Effector CD4-positive, alpha-beta T cell (primary cell): ENCODE measurements around the gene OR1M1.

Experiments
- DNase-seq: peaks from one replicate; pipeline ENCODE4 v3.0.0-alpha.2; 2020

Gene OR1M1

DNA sequence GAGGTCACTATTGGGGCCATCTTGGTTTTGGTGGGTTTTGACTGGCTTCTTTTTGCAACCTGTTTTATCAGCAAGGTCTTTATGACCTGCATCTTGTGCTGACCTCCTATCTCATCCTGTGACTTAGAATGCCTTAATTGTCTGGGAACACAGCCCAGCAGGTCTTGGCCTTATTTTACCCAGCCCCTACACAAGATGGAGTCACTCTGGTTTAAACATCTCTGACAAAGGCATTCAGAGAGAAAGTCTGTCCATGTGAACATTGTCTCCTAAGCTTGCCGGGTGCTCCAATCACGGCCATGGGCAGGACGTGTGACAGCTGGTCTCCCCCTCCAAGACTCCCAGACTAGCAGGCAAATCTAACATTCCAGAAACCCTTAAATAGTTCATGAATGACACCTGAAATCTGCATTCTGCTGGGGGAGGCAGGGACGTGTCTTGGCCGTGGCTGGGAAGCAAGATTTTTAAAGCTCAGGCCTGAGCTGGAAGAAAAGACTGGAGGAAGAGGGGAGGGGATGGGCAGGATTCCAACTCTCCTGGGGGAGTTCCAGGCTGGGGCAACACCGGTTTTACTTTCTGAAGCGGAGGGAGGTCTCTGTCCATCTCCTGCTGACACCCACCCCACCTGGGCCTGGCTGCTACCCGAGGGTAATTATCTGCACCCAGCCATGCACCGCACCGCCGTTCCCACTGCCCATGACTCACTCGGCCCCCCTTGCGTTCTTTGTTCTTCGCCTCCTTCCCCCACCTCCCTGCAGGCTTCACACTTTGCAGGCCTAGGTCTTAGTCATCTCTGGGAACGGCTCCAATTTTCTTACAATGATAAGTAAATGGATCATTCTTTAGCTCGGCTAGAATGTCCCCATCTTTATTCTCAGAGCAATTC, 11.6 kb upstream of the OR1M1 start:
- DNase-seq = no peak

DNA sequence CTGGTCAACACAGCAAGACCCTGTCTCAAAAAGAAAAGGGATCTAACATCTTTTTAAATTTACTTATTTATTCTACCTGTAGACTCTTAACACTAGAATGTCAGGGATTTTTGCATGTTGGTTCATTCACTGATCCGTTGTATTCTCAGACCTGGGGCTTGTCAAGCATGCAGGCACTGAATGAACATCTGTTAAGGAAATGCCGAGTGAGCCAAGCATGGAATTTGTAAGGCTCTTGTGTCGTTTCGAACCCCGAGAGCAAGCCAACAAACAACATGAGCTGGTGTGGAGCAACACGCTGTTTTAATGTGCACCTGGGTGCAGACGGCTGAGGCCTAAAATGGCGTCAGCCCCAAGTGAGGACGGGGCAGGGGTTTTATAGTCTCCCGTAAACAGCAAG, 10.0 kb upstream of the OR1M1 start:
- DNase-seq = no peak

DNA sequence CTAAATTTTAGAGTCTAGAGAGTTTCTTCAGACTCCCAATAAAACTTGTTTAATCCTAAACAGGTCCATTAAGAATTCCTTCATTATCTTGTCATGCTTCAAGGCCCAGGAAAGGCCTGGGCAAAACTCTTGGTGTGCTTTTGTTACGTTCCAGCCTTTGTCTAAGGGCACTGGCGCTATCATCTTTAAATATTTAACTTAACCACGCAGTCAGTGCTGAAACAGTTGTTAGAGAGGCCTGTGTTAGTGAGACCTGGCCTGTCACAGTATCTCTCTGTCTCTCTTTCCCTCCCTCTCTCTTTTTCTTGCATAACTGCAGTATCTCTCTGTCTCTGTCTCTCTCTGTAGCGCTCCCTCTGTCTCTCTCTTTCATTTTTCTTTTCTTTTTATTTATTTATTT, 8.2 kb upstream of the OR1M1 start:
- no peak for DNase-seq

DNA sequence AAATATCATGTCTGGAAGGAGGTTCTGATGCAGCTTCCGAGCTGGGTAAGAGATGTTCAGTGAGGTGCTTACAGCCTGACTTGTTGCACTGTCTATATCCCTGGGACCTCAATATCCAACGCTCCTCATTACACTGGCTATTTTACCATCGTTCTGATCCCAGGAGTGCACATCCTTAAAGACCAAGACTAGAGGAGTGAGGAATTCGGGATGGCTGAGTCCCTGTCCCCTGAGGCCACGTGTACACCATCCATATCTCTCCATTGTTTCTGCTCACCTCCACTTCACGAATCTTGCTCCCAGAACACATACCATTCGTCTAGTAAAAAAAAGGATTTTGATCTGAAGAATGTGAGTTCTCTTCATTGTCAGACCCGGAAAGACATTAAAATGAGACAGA, 20.5 kb downstream of the OR1M1 start, which contains the start of gene OR7G2:
TSS of gene OR7G2 (minus strand) at position 101 of the 400 bp plus-strand sequence. CDS start 4,232 bp downstream, outside the sequence.
- no peak for DNase-seq

DNA sequence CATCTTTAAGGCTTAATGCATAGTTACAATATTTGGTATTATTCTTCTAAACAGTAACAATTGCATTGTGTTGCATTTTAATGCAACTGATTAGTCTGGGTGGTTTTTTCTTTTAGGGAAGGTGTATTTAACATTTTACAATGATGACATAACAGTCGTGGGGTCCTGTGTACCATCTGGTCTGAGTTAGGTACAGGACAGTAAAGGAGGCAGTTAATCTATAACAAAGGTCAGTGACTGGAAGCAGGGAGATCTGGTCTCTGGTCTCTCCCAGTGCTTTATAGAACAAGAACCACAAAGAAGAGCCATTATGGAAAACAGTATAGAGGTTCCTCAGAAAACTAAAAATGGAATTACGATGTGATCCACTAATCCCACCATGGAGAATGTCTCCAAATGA, 23.1 kb downstream of the OR1M1 start:
- no peak for DNase-seq

DNA sequence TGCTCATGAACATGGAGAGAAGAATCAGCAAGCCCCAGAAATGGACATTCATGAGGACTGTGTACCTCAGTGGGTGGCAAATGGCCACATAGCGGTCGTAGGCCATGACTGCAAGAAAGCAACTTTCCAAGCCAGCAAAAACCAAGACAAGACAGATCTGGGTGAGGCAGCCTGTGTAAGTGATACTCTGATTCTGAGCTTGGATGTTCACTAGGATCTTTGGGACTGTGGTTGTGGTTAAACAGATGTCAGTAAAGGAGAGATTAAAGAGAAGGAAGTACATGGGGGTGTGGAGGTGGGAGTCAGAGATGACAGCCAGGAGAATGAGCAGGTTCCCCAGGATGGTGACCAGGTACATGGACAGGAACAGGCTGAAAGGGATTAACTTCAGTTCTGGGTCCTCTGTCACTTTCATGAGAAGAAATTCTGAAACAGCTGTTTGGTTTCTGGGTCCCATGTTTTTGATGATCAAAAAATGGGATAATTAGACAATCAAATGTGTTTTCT, 28.5 kb downstream of the OR1M1 start, which contains the start of gene OR7G1:
TSS of gene OR7G1 (minus strand) at position 457 of the 507 bp plus-strand sequence. CDS start at position 457, 0 bp downstream.
- DNase-seq = no peak

DNA sequence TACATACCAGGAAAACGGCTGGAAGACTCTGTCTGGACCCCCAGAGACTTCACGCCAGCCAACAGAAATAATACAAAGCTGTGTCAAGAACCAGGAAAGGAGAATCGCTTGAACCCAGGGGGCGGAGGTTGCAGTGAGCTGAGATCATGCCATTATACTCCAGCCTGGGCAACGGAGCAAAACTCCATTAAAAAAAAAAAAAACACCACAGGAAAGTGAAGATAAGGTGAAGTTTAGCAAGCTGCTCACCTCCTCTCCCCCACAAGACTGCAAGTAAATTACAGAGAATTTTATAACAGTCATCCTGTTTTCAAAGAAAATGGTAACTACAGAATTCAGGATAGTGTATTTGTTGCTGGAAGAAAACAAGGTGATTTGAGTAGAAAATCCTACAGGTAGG, 29.7 kb downstream of the OR1M1 start:
- no peak for DNase-seq

DNA sequence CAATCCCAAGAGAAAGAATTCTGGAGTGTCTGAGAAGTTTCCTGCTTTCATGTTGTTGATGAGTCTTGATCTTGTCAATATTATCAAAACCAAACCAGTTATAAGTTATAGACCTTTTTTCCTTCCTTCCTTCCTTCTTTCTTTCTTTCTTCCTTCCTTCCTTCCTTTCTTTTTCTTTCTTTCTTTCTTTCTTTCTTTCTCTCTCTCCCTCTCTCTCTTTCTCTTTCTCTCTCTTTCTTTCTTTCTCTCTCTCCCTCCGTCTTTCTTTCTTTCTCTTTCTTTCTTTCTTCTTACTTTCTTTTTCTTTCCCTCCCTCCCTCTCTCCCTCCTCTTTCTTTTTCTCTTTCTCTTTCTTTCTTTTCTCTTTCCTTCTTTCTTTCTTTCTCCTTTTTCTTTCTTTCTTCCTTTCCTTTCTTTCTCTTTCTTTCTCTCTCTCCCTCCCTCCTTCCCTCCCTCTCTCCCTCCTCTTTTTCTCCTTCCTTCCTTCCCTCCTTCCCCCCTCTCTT, 40.1 kb downstream of the OR1M1 start, which contains the start of gene OR7G3:
TSS of gene OR7G3 (minus strand) at position 51 of the 506 bp plus-strand sequence. CDS start at position 51, 0 bp downstream.
- DNase-seq = no peak

DNA sequence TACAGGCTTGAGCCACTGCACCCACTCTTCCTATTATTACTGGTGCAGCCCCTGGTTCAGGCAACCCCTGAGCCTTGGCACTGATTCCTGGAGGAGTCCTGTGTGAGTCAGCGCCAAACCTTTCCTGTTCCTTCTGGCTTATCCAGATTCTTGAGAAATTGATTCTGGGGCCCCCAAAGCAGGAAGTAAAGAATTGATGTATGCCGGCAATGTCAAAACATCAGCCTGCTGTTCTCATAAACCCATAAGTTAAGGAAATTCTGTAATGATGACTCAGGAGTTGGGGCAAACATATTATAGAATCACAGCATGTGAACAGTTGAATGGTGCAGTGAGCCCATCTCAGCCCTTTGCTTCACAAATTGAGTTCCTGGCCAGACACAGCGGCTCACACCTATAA, 41.3 kb downstream of the OR1M1 start:
- no peak for DNase-seq

DNA sequence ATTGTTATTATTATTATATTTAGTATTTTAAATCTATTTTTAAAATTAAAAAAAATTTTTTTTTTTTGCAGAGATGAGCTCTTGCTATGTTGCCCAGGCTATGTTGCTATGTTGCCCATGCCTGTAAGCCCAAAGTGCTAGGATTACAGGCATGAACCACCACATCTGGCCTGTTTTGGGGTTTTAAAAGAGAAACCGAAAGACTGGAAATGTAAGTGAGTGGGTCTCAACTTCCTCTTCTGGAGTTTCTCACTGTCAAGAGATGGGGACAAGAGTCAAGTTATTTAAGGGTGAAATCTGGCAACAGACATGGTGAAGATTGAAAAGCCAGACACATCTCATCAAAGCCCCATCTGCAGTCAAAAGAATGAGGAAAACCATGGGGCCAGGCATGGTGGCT, 44.1 kb downstream of the OR1M1 start:
- DNase-seq = no peak

DNA sequence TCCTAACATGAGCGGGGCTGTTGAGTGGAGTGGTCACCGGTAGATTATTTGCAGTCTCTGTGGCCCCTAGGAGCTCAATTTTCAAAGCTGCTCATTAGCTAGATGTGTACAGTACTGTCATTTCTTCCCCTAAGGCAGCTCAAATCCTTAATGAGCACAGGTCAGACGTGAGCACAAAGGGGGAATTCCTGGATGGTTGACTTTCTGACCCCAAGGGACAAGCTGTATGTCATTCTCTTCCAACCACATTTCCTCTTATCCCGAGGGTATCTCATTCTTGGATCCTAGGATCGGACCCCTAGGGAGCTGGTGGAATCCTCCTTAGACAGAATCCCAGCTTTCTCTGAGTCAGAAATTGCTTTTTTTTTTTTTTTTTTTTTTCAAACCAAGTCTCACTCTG, 45.6 kb downstream of the OR1M1 start:
- no peak for DNase-seq

DNA sequence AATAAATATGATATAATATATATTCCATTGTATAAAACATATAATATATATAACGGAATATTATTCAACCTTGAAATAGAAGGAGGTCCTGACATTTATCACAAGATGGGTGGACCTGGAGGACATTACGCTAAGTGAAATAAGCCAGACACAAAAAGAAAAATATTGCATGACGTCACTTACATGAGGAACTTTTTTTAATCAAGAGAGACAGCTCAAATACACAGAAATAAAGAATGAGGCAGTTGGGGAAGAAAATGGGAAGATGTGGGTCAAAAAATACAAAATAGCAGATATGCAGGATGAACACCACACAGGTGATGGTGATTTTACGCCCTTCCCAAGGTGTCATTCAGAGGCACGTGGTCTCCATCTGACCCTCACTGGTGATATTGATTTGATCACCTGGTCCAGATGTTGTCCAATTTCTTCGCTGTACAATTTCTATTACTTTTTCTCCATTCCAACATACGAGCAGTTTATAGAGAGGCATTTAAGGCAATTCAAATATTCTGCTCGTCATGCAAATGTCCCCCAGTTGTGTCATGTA, 52.8 kb downstream of the OR1M1 start:
- DNase-seq = no peak

DNA sequence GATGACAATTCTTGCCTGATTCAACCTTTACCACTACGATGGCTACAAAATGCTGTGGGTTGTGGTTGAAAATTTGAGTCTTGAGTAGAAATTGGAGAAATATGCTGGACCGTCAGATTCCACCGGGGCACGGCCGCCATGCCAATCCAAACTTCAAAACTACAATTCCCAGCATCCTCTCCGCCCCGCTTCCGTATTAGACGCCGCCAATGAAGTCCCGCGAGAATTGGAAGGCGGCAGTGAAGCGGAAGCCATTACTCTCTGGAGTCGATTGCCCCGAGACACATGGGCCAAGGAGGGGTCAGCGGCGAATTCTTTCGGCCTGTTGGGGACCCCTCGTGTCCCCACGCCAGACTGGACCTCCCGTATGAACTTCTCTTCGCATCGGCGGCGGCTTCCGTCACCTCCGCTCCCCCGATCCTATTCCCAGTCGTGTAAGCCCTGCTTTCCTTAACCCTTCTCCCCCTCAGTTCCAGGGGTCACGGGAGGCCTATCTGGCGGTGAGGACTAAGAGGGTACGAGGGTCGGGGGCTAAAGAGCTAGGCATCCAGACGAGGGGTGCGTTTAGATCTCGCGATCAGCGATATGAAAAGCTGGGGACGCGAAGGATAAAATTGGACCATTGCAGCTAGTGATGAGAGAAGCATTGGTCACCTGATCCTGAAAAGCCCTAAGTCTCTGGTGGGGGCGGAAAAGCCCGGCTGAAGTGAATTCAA, 53.5 kb downstream of the OR1M1 start, which contains the start of gene ZNF317:
TSS of gene ZNF317 (plus strand) at position 239 of the 716 bp plus-strand sequence. CDS start 15,620 bp downstream, outside the sequence.
- peak; percentile 90 for DNase-seq

DNA sequence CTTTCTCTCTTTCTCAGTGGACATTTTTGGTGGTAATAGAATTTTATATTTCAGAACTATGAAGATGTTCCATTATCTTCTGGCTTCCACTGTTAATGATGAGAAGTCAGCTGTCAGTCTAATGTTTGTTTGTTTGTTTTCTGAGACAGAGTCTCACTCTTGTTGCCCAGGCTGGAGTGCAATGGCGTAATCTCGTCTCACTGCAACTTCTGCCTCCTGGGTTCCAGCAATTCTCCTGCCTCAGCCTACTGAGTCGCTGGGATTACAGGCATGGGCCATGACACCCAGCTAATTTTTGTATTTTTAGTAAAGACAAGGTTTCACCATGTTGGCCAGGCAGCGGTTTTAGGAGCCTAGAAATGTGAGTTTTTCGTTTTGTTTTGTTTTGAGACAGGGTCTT, 58.1 kb downstream of the OR1M1 start:
- no peak for DNase-seq
